GM19452 (cell line): ENCODE results near the gene SELENOO.

Experiments used
- ATAC-seq: cut with Tn5 transposase; IDR thresholded peaks from one replicate; pipeline ENCODE4 v1.9.1; 2021; ENCODE audit not compliant: unreplicated experiment

Gene SELENOO

DNA sequence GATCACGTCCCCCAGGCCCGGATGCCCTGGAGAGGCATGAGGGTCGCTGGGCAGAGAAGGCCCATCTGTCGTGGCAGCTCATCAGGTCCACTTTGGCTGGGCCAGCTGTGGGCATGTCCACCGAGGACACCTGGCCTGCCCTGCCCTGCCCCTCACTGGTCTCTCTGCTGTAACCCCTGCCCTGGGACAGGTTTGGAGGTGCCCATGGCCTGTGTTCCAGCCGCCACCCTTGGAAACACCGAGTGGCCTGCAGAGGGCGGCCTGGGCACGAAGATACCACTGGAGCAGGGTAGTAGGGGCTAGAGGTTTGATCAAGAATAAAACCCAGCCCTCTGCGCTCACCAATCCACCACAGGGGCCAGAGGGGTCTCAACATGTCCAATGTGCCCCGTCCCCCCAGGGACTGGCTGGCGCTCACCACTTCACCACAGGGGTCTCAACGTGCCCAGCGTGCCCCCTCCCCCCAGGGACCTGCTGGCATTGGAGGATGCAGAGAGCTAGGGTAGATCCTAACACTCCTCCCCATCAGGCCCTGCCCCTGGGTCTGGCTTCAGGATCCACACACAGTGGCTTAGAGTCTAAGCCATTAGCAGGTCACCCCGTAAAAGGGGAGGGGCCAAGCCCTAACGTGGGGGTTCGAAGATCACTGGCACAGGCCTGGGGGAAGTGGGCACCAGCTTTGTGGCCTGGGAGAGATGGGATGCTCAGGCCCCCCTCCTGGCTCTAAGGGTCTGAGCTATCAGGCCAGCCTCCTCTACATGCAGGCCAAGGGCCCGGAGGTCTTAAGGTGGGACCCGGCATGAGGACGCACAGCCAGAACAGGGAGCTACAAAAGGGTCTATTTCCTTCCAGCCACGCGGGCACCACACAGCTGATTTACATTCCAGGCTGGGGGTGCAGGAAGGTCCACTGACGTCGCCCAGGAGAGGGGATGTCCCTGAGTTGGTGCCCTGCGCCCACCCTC, 51.6 kb downstream of the SELENOO start:
- ATAC-seq: no peak

GRCh38 chr22:50253046-50253915, 52.5 kb downstream of the SELENOO start:
- no peak for ATAC-seq

- ATAC-seq: no peak
These were observed 53.1 kb downstream of the SELENOO start for GRCh38 chr22:50253941-50254340.

DNA sequence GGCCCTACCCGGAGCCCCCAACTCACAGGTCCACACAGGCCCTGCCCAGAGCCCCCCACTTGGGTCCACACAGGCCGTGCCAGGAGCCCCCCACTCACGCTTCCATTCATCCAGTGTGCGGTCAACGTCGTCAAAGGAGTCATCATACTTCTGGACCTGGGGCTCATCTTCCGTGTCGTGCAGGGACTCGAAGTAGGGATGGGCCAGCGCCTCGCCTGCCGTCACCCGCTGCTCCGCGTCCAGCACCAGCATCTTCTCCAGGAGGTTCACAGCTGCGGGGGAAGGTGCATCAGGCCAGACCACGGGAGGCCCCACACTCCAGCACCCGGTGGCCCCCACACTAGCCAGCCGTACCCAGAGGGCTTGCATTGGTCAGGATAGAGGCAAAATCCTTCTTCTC, 54.3 kb downstream of the SELENOO start:
- ATAC-seq: no peak

DNA sequence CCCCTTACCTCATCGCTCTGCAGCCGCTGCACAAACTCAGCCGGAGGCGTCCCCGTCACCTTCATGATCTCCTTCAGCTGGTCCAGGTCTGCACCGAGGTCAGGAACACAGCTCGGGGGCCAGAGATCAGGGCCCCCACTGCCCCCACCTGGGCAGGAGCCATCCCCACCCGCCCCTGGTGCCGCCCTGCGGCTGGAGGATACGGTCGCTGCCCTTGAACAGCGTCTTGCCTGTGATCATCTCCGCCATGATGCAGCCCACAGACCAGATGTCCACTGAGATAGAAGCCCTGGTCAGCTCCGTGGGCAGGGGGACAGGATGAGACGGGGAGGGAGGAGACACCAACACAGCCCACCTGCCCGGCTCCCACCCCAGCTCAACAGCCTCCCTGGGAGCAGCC, 54.8 kb downstream of the SELENOO start:
- no peak for ATAC-seq

- ATAC-seq: no peak
These were observed 55.5 kb downstream of the SELENOO start for GRCh38 chr22:50256258-50256862.

DNA sequence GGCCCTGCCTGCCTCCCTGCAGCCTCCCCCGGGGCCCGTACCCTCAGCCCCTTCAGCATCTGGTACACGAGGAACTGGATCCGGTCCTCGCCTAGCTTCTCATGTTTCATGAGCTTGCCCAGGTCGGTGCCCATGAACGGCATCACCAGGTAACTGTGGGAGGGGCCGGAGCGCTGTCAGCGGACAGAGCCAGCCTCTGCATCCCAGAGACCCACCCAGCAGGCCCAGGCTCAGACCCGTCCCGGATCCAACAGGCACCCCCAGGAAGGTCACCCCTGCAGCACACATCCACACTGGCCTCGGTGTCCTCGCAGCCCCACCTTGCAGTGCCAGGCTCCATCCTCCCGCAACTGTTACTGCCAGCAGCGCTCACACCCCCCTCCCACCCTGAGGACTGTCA, 56.2 kb downstream of the SELENOO start:
- ATAC-seq: no peak

DNA sequence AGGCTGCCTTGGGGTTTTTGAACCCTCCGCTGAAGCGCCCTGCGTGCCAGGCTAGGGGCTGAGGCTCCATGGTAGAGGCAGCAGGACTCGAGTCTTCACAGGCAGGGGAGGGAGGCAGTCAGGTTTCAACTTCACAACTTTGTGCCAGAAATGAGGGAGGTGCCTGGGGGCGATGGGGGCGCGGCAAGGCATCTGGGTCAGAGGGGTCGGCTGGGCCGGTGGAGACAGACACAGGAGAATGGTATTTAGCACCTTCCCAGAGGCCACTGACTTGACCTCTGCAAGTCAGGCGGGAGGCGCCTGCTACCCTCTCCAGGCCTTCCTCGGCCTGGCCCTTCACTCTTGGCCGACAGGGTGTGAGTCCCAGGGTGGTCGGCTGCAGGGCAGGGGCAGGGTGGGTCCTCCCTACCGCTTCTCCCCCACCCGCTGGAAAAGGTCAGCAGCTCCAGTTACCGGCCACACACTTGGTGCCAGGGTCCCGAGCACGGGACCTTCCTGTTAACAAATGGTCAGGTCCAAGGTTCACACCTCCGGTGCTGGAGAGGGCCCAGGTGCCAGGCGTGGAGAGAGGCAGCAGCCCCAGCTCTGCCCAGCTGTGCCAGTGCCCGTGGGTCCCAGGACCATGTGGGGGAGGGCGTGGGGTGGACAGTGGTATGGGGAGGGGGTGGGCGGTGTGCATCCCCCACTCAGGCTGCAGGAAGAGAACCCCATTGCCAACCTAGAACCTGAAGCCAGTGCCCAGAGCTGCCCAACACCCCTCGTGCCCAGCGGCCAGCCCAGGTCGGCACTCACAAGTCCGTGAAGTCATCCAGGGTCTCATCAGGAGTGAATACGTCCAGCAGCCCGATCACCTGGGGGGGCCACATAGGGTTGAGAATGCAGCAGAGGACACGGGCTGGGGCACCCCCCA, 56.9 kb downstream of the SELENOO start:
- ATAC-seq: no peak

- ATAC-seq: no peak
These were observed 57.8 kb downstream of the SELENOO start for GRCh38 chr22:50258361-50259292.

DNA sequence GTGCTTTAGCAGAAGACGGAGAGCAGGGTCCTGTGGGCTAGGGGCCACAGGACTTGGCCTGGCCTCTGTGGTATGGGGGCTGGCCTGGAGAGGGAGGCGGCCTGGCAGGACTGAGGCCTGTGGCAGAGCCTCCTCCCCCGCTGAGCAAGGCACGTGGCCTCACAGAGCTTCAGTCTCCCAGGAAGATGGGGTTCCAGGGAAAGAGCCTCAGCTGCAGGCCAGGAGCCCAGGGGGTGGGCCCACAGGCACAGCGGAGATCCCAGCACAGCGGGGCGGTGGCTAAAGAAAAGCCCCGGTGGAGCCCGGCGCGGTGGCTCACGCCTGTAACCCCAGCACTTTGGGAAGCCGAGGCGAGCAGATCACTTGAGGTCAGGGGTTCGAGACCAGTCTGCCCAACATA, 58.5 kb downstream of the SELENOO start:
- no peak for ATAC-seq

GRCh38 chr22:50260434-50260800, 59.6 kb downstream of the SELENOO start:
- no peak for ATAC-seq

DNA sequence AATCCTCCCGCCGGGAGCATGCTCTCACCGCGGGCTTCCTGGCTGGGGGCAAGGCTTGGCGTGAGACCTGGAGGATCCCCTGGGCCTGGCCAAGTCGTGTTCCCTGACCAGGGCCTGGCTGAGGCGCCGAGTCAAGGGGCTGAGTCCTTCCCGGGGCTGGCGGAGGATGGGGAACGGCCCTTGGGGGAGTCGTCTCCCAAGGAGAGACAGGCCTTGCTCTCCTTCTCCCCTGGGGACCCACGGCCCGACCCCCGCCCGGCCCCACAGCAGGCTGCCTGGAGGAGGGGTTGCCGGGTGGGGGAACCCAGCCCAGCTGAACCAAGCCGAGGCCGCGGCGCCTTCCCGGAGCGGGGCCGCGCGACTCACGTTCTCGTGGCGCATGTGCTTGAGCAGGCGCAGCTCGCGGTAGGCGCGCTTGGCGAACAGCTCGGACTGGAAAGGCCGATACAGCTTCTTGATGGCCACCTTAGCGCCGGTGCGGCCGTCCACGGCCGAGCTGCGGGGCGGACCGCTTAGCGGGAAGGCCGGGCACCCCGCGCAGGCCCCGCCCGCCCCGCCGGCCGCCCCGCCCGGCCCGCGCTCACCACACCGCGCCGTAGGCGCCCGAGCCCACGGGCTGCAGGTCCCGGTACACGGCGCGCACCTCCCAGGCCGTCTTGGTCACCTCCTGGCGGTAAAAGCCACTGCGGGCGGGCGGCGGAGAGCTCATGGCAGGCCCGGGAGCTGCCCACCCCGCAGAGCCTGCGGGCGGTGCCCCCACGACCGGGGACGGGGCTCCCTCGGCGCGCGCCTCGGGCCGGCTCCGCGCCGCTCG, 60.2 kb downstream of the SELENOO start:
- ATAC-seq: peak; percentile 23

GRCh38 chr22:50261615-50262459, 61.0 kb downstream of the SELENOO start, which contains the start of gene MAPK12:
Gene MAPK12 (minus strand): TSS chr22:50261683. CDS start chr22:50261509, 174 bp downstream.
- ATAC-seq: peak; percentile 61

DNA sequence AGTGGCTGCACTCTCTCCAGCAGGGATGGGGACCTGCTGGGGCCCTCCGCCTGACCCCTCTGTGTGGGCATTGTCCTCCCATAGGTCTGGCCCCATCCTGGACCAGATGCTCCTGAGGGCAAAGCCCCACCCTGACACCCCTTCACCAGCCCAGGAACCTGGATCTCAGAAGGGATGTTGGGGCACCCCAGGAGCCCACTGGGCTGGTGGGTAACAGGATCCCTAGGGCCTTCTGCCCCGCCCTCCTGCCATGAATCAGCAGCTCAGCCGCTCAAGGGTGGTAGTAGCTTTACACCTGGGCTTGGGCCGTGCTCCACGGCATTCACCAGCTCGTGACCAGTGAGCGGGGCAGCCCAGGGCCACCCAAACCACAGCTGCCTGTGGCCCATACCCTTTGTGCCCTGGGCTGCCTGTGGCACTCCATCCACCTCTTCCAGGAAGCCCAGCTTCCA, 61.7 kb downstream of the SELENOO start:
- ATAC-seq: no peak

GRCh38 chr22:50262973-50263617, 62.3 kb downstream of the SELENOO start:
- no peak for ATAC-seq

- ATAC-seq: no peak
These were observed 63.4 kb downstream of the SELENOO start for GRCh38 chr22:50264104-50264745.
